Thyroid gland (tissue), 4 donors: ENCODE results near the gene CRY2. TPM values are rescaled to one million over a fixed set of nuclear protein-coding genes. Genes with fewer than 3 reads are reported as not detected.
"Not testable (repeated sequence)": the region's sequence is repeated elsewhere in the genome, so short reads cannot be mapped to it uniquely, and the experiment has no call there.

ENCODE experiments used
- DNase-seq, 2 donors: peaks; one replicate each; pipeline ENCODE4 v3.0.0-alpha.2; 2019
- H3K27ac ChIP-seq, 3 donors: fragments of 200-600 bp; sonication (generic); 1 replicate in 2 of 3; 2 replicates in 1 of 3; pipeline ENCODE4 v1.5.1; 2016 to 2019; ENCODE audit warnings: mild to moderate bottlenecking in 1 of 3, moderate library complexity in 1 of 3
- H3K27me3 ChIP-seq: fragments of 200-600 bp; sonication (generic); one replicate; pipeline ENCODE4 v1.5.1; 2019
- H3K36me3 ChIP-seq, 2 donors: fragments of 200-600 bp; sonication (generic); one replicate each; pipeline ENCODE4 v1.5.1; 2016 to 2019
- H3K4me1 ChIP-seq, 2 donors: fragments of 200-600 bp; sonication (generic); one replicate each; pipeline ENCODE4 v1.5.1; 2017 to 2019
- H3K4me3 ChIP-seq, 3 donors: fragments of 200-600 bp; sonication (generic); replicated peaks in 1 of 3; 1 replicate in 2 of 3; 2 replicates in 1 of 3; pipeline ENCODE4 v1.5.1; 2016; ENCODE audit warnings: mild to moderate bottlenecking in 1 of 3
- H3K9me3 ChIP-seq: fragments of 200-600 bp; sonication (generic); one replicate; pipeline ENCODE4 v1.5.1; 2017
- POLR2A ChIP-seq, 2 donors: fragments of 450-650 bp; IDR thresholded peaks; one replicate each; pipeline ENCODE4 v1.6.1; 2017; ENCODE audit warnings: antibody characterized with exemption in 2 of 2, mild to moderate bottlenecking in 2 of 2, moderate library complexity in 1 of 2
- WGBS, 2 donors: methylation state at CpG; one replicate each; pipeline ENCODE4 v1.1.5; 2017; 5-methylcytosine and 5-hydroxymethylcytosine counted together
- intact Hi-C: fragments of 100-400 bp; cut with DNase I; formaldehyde crosslinking; loops from one replicate; pipeline ENCODE4 v1.15.1; 2023
- total RNA-seq, 4 donors: library from RNA; depleted of rRNA; stranded (reverse); fragments of >200 nt; gene quantifications; one replicate each; pipeline ENCODE4 v1.2.3, GENCODE V29; 2016
- TF ChIP-seq, protein P1 (sequence below), 6 experiments: fragments of 200-600 bp in 3 of 6; fragments of 450-650 bp in 3 of 6; sonication (generic) in 3 of 6; IDR thresholded peaks; one replicate each; pipeline ENCODE4 v1.5.1; 2016 to 2019; ENCODE audit warnings: antibody characterized with exemption in 6 of 6, mild to moderate bottlenecking in 2 of 6, inconsistent platforms in 1 of 6, moderate library complexity in 1 of 6

CRY2 gene
- total RNA-seq, 4 donors from 2014 or later, result 49.5 to 117 (median 57.8) TPM

DNA sequence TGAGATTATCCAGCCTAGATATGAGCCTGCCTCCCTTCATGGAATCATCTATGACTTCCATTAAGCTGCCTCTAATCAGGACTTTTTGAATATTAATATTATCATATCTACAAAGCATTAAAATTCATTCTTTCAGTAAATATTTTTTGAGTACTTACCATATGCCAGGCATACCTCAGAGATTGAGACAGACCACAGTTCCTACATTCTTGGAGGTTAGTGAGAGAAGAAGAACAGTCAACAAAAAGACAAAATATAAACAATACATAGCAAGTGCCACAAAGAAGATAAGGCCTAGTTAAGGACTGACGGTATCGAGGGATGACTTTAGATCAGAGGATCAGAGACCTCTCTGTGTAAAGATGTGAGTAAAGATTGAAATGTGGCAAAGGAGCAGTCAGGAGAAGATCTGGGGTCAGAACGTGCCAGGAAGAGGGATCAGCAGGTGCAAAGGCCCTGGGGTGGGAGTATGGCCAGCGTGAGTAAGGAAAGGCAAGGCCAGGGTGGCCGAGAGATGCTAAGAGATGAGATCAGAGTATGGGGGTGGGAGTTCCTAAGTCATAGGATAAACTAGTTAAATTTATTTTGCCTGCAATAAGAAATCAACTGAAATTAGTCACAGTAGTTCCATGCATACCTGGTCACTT is 26.9 kb upstream of the CRY2 start:
- DNase-seq, result no peak
- Histone ChIP-seq H3K27me3 (no peaks in the 10 kb centered on the region), H3K9me3 (no peaks in the 10 kb centered on the region), H3K4me3 (no peak overlapping the region), H3K36me3 (no peaks in the 10 kb centered on the region), H3K27ac (no peak overlapping the region), H3K4me1 (no peaks in the 10 kb centered on the region)
- TF ChIP-seq, protein P1, sequence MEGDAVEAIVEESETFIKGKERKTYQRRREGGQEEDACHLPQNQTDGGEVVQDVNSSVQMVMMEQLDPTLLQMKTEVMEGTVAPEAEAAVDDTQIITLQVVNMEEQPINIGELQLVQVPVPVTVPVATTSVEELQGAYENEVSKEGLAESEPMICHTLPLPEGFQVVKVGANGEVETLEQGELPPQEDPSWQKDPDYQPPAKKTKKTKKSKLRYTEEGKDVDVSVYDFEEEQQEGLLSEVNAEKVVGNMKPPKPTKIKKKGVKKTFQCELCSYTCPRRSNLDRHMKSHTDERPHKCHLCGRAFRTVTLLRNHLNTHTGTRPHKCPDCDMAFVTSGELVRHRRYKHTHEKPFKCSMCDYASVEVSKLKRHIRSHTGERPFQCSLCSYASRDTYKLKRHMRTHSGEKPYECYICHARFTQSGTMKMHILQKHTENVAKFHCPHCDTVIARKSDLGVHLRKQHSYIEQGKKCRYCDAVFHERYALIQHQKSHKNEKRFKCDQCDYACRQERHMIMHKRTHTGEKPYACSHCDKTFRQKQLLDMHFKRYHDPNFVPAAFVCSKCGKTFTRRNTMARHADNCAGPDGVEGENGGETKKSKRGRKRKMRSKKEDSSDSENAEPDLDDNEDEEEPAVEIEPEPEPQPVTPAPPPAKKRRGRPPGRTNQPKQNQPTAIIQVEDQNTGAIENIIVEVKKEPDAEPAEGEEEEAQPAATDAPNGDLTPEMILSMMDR (IDR thresholded peaks at IDR 0.05), result no peak
- no peak for TF ChIP-seq POLR2A (IDR thresholded peaks at IDR 0.05)
- 90 to 94% methylated on average over 5 of the region's 5 CpGs for WGBS, 2 donors
- intact Hi-C loops, result no loop called here

DNA sequence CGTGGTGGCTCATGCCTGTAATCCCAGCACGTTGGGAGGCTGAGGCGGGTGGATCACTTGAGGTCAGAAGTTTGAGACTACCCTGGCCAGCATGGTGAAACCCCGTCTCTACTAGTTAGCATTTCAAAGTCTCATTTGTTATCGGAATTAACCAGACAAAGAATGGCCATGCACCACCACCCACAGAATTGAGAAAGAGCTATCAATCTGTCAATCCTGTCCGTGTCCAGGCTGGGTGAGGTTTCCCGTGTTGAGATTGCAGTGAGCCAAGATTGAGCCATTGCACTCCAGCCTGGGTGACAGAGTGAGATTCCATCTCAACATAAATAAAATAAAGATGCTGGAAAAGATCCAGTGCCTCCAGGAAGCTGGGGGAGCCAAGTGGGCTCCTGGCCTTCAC is 20.8 kb upstream of the CRY2 start:
- not testable (repeated sequence) for DNase-seq
- 59 to 62% methylated on average over 7 of the region's 7 CpGs for WGBS, 2 donors

DNA sequence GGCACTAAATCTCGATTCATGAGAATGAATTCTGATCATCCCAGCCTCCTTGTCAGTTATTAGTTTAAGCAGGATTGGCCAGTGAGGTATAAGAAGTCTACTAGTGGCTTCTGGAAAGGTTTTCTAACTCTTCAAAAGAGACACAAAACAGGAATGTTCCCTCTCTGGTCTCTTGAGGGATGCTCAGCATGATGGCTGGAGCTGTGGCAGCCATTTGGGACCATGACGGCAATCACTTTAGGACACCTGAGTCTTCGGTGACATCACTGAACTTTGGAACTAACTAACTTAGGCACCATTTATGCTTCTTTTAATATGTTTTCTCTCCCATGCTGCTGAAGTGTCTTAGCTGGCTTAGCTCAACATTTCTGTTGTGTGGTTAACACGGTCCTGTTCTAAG is 20.2 kb upstream of the CRY2 start:
- Histone ChIP-seq H3K9me3 (no peaks in the 10 kb centered on the region), H3K27me3 (no peaks in the 10 kb centered on the region), H3K4me3 (no peak overlapping the region), H3K27ac (no peak overlapping the region), H3K4me1 (no peaks in the 10 kb centered on the region), H3K36me3 (no peaks in the 10 kb centered on the region)
- DNase-seq, result no peak
- intact Hi-C loops, result no loop called here
- TF ChIP-seq, protein P1 (IDR thresholded peaks at IDR 0.05), result no peak
- no peak for TF ChIP-seq POLR2A (IDR thresholded peaks at IDR 0.05)
- WGBS, 2 donors, result 93 to 97% methylated on average over 4 of the region's 4 CpGs

More for the DNA sequence above, 20.8 kb upstream of the CRY2 start:
- intact Hi-C loops, H3K4me1 ChIP-seq, H3K9me3 ChIP-seq, H3K27me3 ChIP-seq, H3K27ac ChIP-seq, H3K36me3 ChIP-seq, H3K4me3 ChIP-seq: not testable (repeated sequence)

DNA sequence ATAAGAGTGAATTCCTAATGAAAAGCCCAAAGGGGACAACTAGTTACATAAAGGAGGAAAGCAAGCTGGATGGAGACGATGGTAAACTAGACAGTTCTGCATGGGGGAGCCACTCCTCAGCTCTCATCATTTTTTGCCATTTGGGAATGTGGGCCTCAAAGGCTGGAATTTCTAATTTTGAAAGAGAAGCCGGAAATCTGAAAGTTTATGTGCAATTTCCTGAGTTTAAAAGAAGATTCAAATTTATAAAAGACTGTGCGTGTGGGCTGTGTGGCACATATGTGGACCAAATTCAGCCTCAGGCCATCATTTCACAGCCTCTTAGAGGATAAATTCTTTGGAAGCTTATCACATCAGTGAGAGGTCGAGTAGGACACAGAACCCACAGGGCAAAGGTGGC is 18.3 kb upstream of the CRY2 start:
- no peaks in the 10 kb centered on the region for H3K9me3 ChIP-seq
- no peak for DNase-seq
- H3K27ac ChIP-seq, result no peak overlapping the region
- 70 to 71% methylated on average over 4 of the region's 4 CpGs for WGBS, 2 donors
- no peaks in the 10 kb centered on the region for H3K36me3 ChIP-seq
- H3K4me3 ChIP-seq, result no peak overlapping the region
- no peaks in the 10 kb centered on the region for H3K27me3 ChIP-seq
- no peaks in the 10 kb centered on the region for H3K4me1 ChIP-seq
- intact Hi-C loops, result no loop called here
- TF ChIP-seq, protein P1 (IDR thresholded peaks at IDR 0.05), result no peak
- no peak for TF ChIP-seq POLR2A (IDR thresholded peaks at IDR 0.05)

DNA sequence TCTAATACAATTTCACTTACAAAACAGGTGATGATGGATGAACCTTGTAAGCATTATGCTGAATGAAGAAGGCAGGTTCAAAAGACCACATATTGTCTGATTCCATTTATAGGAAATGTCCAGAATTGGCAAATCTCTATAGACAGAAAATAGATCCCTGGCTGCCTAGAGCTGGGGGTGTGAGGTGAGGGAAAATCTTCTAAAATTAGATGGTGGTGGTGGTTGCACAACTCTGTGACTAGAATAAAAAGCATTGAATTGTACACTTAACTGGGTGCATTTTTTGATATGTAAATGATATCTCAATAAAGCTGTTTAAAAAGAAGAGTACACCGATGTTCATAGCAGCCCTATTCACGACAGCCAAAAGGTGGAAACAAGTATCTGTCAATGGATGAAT is 16.7 kb upstream of the CRY2 start:
- TF ChIP-seq, protein P1 (IDR thresholded peaks at IDR 0.05), result no peak
- TF ChIP-seq POLR2A (IDR thresholded peaks at IDR 0.05), result no peak
- Histone ChIP-seq H3K27me3 (no peaks in the 10 kb centered on the region), H3K9me3 (no peaks in the 10 kb centered on the region), H3K27ac (no peak overlapping the region), H3K36me3 (no peaks in the 10 kb centered on the region), H3K4me3 (no peak overlapping the region), H3K4me1 (no peaks in the 10 kb centered on the region)
- WGBS, 2 donors, result 93 to 94% methylated on average over 2 of the region's 2 CpGs
- no peak for DNase-seq
- intact Hi-C loops, result no loop called here
